ENCODE measurements around the gene FBL. TPM values are rescaled to one million over a fixed set of nuclear protein-coding genes. Genes with fewer than 3 reads are reported as not detected.

FBL gene
- total RNA-seq, 1 experiment from 2014 or later = 576 TPM

GRCh38 chr19:39825531-39826076, 20.6 kb downstream of the FBL start:
- no peak for DNase-seq (ENCODE audit: low spot score)
- Mint-ChIP-seq H3K4me1 (no peaks in the 10 kb centered on the region), H3K36me3 (peaks cover 15% of the 10 kb centered on the region)

GRCh38 chr19:39825093-39825463, 21.1 kb downstream of the FBL start:
- TF ChIP-seq ETV6 (CRISPR knock-in tag; IDR thresholded peaks at IDR 0.05) (no peak), ELF4 (CRISPR knock-in tag; IDR thresholded peaks at IDR 0.05; ENCODE audit: low read depth) (no peak), TEAD4 (CRISPR knock-in tag; IDR thresholded peaks at IDR 0.05) (no peak), FOXP1 (CRISPR knock-in tag; IDR thresholded peaks at IDR 0.05; ENCODE audit: borderline replicate concordance) (no peak), FOXJ3 (CRISPR knock-in tag; IDR thresholded peaks at IDR 0.05; ENCODE audit: borderline replicate concordance) (no peak), AR (CRISPR knock-in tag; IDR thresholded peaks at IDR 0.05) (no peak), MAX (CRISPR knock-in tag; IDR thresholded peaks at IDR 0.05) (no peak), FOXP4 (CRISPR knock-in tag; IDR thresholded peaks at IDR 0.05) (no peak), NR2C2 (CRISPR knock-in tag; IDR thresholded peaks at IDR 0.05) (no peak), GABPB1 (CRISPR knock-in tag; IDR thresholded peaks at IDR 0.05) (no peak)
- no peak for DNase-seq (ENCODE audit: low spot score)
- Mint-ChIP-seq H3K27me3 (ENCODE audit: low read depth) (no peaks in the 10 kb centered on the region), H3K36me3 (peaks cover 10% of the 10 kb centered on the region), H3K4me1 (no peaks in the 10 kb centered on the region), H3K9me3 (no peaks in the 10 kb centered on the region), H3K4me3 (no peak overlapping the region), H3K27ac (peak overlapping the region; percentile 60; the same call in 1 of the 2 replicates)
- ATAC-seq = no peak
- POLR2A ChIA-PET = interaction anchor here (0.6 to 1.6 kb wide), 3 partner anchors 8 to 65 kb away, joined by 3 to 14 read pairs (median 8); partner anchors contain the start of gene DYRK1B
- CTCF ChIA-PET = interaction anchor here (0.8 to 2.0 kb wide), 4 partner anchors 9 to 32 kb away, joined by 3 to 6 read pairs (median 4); partner anchors contain the start of gene DYRK1B

More at GRCh38 chr19:39825531-39826076, 20.6 kb downstream of the FBL start:
- no peak overlapping the region for H3K4me3 Mint-ChIP-seq
- no peak for TF ChIP-seq TCF7 (CRISPR knock-in tag; IDR thresholded peaks at IDR 0.05; ENCODE audit: low read depth)
- H3K27me3 Mint-ChIP-seq (ENCODE audit: low read depth) = no peaks in the 10 kb centered on the region
- ATAC-seq = no peak
- no peaks in the 10 kb centered on the region for H3K9me3 Mint-ChIP-seq
- ChIA-PET CTCF (interaction anchor here (0.8 to 2.0 kb wide), 4 partner anchors 9 to 33 kb away, joined by 3 to 6 read pairs (median 4); partner anchors contain the start of gene DYRK1B), POLR2A (interaction anchor here (1.4 to 1.6 kb wide), 2 partner anchors 8 to 30 kb away, joined by 3 to 14 read pairs; partner anchors contain the start of gene DYRK1B)
- H3K27ac Mint-ChIP-seq = no peak overlapping the region

- 0 out of 2 replicates have a peak, but pooled peaks cover 6% of the 10 kb centered on the region for H3K36me3 Mint-ChIP-seq
- peak overlapping the region; percentile 60; the same call in 1 of the 2 replicates for H3K27ac Mint-ChIP-seq
- peak; percentile 99 for ATAC-seq
- H3K4me3 Mint-ChIP-seq = no peak overlapping the region
- DNase-seq (ENCODE audit: low spot score) = peak; percentile 91
- ChIA-PET CTCF (interaction anchor here (0.8 to 2.0 kb wide), 3 partner anchors 10 to 31 kb away, joined by 3 to 4 read pairs (median 3); partner anchors contain the start of gene DYRK1B), POLR2A (interaction anchor here (0.6 to 1.6 kb wide), 3 partner anchors 9 to 66 kb away, joined by 3 to 14 read pairs (median 8); partner anchors contain the start of gene DYRK1B)
- H3K4me1 Mint-ChIP-seq = no peaks in the 10 kb centered on the region
- no peaks in the 10 kb centered on the region for H3K27me3 Mint-ChIP-seq (ENCODE audit: low read depth)
- no peaks in the 10 kb centered on the region for H3K9me3 Mint-ChIP-seq
- TF ChIP-seq ZNF317 (CRISPR knock-in tag; IDR thresholded peaks at IDR 0.05; ENCODE audit: borderline replicate concordance, low read depth) = no peak
- peak; percentile 55; the same call in 1 of the 2 replicates for TF ChIP-seq CREM (CRISPR knock-in tag; IDR thresholded peaks at IDR 0.05)
- TF ChIP-seq ATF3 (CRISPR knock-in tag; conservative IDR thresholded peaks at IDR 0.05) = no peak
- 0 out of 2 replicates have a peak, but pooled peaks have one; percentile 13 for TF ChIP-seq ZMAT4 (CRISPR knock-in tag; IDR thresholded peaks at IDR 0.05)
- TF ChIP-seq NR3C1 (CRISPR knock-in tag; conservative IDR thresholded peaks at IDR 0.05; ENCODE audit: low read depth) = no peak
- TF ChIP-seq MAX (CRISPR knock-in tag; IDR thresholded peaks at IDR 0.05) = peak; percentile 44; the same call in 1 of the 2 replicates
- TF ChIP-seq PRRX2 (CRISPR knock-in tag; IDR thresholded peaks at IDR 0.05) = peak; percentile 78; the same call in 1 of the 2 replicates
- TF ChIP-seq SP1 (CRISPR knock-in tag; conservative IDR thresholded peaks at IDR 0.05) = peak; percentile 78; the same call in 1 of the 2 replicates
Measured at GRCh38 chr19:39824143-39825092, 21.8 kb downstream of the FBL start.
